ENCODE measurements around the gene LBP. TPM values are rescaled to one million over a fixed set of nuclear protein-coding genes. Genes with fewer than 3 reads are reported as not detected.
"Not testable (repeated sequence)": the region's sequence is repeated elsewhere in the genome, so short reads cannot be mapped to it uniquely, and the experiment has no call there.

LBP gene
- total RNA-seq, 1 experiment from 2014 or later: 0.52 TPM

GRCh38 chr20:38407321-38407720, 61.0 kb downstream of the LBP start:
- Histone ChIP-seq H3K4me1 (ENCODE audit: insufficient read depth, low read length) (no peaks in the 10 kb centered on the region), H3K14ac (ENCODE audit: insufficient read depth, low read length) (no peak overlapping the region), H4K91ac (ENCODE audit: insufficient read length, low read depth, low read length) (no peak overlapping the region), H3K79me1 (ENCODE audit: insufficient read depth, low read depth, low read length, poor library complexity, severe bottlenecking) (no peaks in the 10 kb centered on the region), H2BK120ac (ENCODE audit: low read depth, low read length, poor library complexity, severe bottlenecking) (no peak overlapping the region), H4K5ac (ENCODE audit: insufficient read length, low read depth, low read length) (no peak overlapping the region), H3K4ac (ENCODE audit: low read depth, low read length) (no peak overlapping the region), H4K8ac (replicated peaks; ENCODE audit: insufficient read length, low read depth, low read length) (no peak overlapping the region), H3K56ac (ENCODE audit: insufficient read length, low read depth, low read length) (no peak overlapping the region), H2AFZ (ENCODE audit: low read length) (no peak overlapping the region), H3K23me2 (ENCODE audit: insufficient read length, low read depth, low read length, poor library complexity, severe bottlenecking) (no peaks in the 10 kb centered on the region), H3K27ac (ENCODE audit: insufficient read length, low read depth, low read length) (no peak overlapping the region), H3K27me3 (ENCODE audit: insufficient read depth, low read length) (no peaks in the 10 kb centered on the region), H3T11ph (ENCODE audit: low read length) (no peak overlapping the region), H3K9me3 (ENCODE audit: control insufficient read depth, low read depth, low read length) (no peaks in the 10 kb centered on the region), H3K79me2 (ENCODE audit: insufficient read depth, low read length) (no peaks in the 10 kb centered on the region), H3K4me2 (ENCODE audit: insufficient read depth, insufficient read length, low read length) (no peak overlapping the region), H4K20me1 (ENCODE audit: control insufficient read depth, insufficient read depth, insufficient read length) (no peaks in the 10 kb centered on the region), H2BK12ac (ENCODE audit: insufficient read length, low read depth, low read length) (no peak overlapping the region), H3K23ac (ENCODE audit: insufficient read length, low read depth, low read length) (no peak overlapping the region), H3K9ac (ENCODE audit: extremely low read depth, insufficient read length, low read length) (no peak overlapping the region), H2AK5ac (ENCODE audit: insufficient read length, low read length) (no peak overlapping the region), H3K18ac (ENCODE audit: insufficient read length, low read depth, low read length) (no peak overlapping the region), H2BK20ac (ENCODE audit: low read depth, low read length, poor library complexity, severe bottlenecking) (no peak overlapping the region), H2BK15ac (ENCODE audit: low read depth, low read length) (no peak overlapping the region), H2BK5ac (ENCODE audit: insufficient read length, low read length) (no peak overlapping the region)
- WGBS (ENCODE audit: extremely low coverage, insufficient read length, low lambda C conversion rate): no CpG with 5 or more reads among the region's 29 CpGs
- Mint-ChIP-seq H3K36me3 (ENCODE audit: insufficient read depth in 1 of 3, low read depth in 3 of 3) (peaks cover 17 to 36% (median 24%) of the 10 kb centered on the region in 3 experiments), H3K4me1 (peaks cover 6% of the 10 kb centered on the region in 2 experiments; a peak in 2 of 4 replicates), H3K9me3 (peaks cover 24 to 30% of the 10 kb centered on the region in 2 experiments; a peak in 4 of 5 replicates), H3K27me3 (ENCODE audit: low read depth) (no peaks in the 10 kb centered on the region), H3K27ac (no peak overlapping the region), H3K4me3 (no peak overlapping the region)
- DNase-seq: no peak
- no peak for TF ChIP-seq CTCF (conservative IDR thresholded peaks at IDR 0.05)

- not testable (repeated sequence) for H4K91ac ChIP-seq (ENCODE audit: insufficient read length, low read depth, low read length); H3K4me1 Mint-ChIP-seq
Measured at GRCh38 chr20:38407822-38408221, 61.5 kb downstream of the LBP start.

More at GRCh38 chr20:38407822-38408221, 61.5 kb downstream of the LBP start:
- H2BK12ac ChIP-seq (ENCODE audit: insufficient read length, low read depth, low read length); H3K4me3 Mint-ChIP-seq; H2BK120ac ChIP-seq (ENCODE audit: low read depth, low read length, poor library complexity, severe bottlenecking); DNase-seq; H3K27ac ChIP-seq (ENCODE audit: insufficient read length, low read depth, low read length); H2BK15ac ChIP-seq (ENCODE audit: low read depth, low read length); H3T11ph ChIP-seq (ENCODE audit: low read length); H3K27me3 Mint-ChIP-seq (ENCODE audit: low read depth); H4K8ac ChIP-seq (replicated peaks; ENCODE audit: insufficient read length, low read depth, low read length); H3K4ac ChIP-seq (ENCODE audit: low read depth, low read length); H4K20me1 ChIP-seq (ENCODE audit: control insufficient read depth, insufficient read depth, insufficient read length); H2BK5ac ChIP-seq (ENCODE audit: insufficient read length, low read length); H3K9ac ChIP-seq (ENCODE audit: extremely low read depth, insufficient read length, low read length); H2AK5ac ChIP-seq (ENCODE audit: insufficient read length, low read length); H2AFZ ChIP-seq (ENCODE audit: low read length); H3K18ac ChIP-seq (ENCODE audit: insufficient read length, low read depth, low read length); H3K56ac ChIP-seq (ENCODE audit: insufficient read length, low read depth, low read length); H2BK20ac ChIP-seq (ENCODE audit: low read depth, low read length, poor library complexity, severe bottlenecking); H3K4me2 ChIP-seq (ENCODE audit: insufficient read depth, insufficient read length, low read length); H3K27ac Mint-ChIP-seq; H3K27me3 ChIP-seq (ENCODE audit: insufficient read depth, low read length); H3K79me2 ChIP-seq (ENCODE audit: insufficient read depth, low read length); H3K23ac ChIP-seq (ENCODE audit: insufficient read length, low read depth, low read length); H3K4me1 ChIP-seq (ENCODE audit: insufficient read depth, low read length); H3K79me1 ChIP-seq (ENCODE audit: insufficient read depth, low read depth, low read length, poor library complexity, severe bottlenecking); H4K5ac ChIP-seq (ENCODE audit: insufficient read length, low read depth, low read length); H3K14ac ChIP-seq (ENCODE audit: insufficient read depth, low read length); H3K9me3 ChIP-seq (ENCODE audit: control insufficient read depth, low read depth, low read length); H3K23me2 ChIP-seq (ENCODE audit: insufficient read length, low read depth, low read length, poor library complexity, severe bottlenecking): not testable (repeated sequence)
- Mint-ChIP-seq H3K36me3 (ENCODE audit: insufficient read depth in 1 of 3, low read depth in 3 of 3) (peaks cover 22 to 36% (median 28%) of the 10 kb centered on the region in 3 experiments), H3K9me3 (peaks cover 24 to 30% of the 10 kb centered on the region in 2 experiments; a peak in 4 of 5 replicates)
- no CpG with 5 or more reads among the region's 9 CpGs for whole genome bisulfite sequencing (ENCODE audit: extremely low coverage, insufficient read length, low lambda C conversion rate)

Measured in H9 (cell line).